CD4-positive, alpha-beta T cell (primary cell): ENCODE data around the gene NRN1L. TPM values are rescaled to one million over a fixed set of nuclear protein-coding genes. Genes with fewer than 3 reads are reported as not detected.

Experiments used
- ATAC-seq: fragments of 200-7000 bp; cut with Tn5 transposase; one replicate; pipeline ENCODE4 v1.10.0; 2022; ENCODE audit warnings: mild to moderate bottlenecking; ENCODE audit not compliant: poor library complexity
- CTCF ChIA-PET: fragments of 350-600 bp; sonication (Branson Sonifier 250); formaldehyde crosslinking; loops from one replicate; lab custom pipeline; 2021; ENCODE audit warnings: antibody characterized with exemption, inconsistent platforms; lab: Charles Lee
- POLR2A ChIA-PET: fragments of 350-600 bp; sonication (Branson Sonifier 250); formaldehyde crosslinking; loops from one replicate; lab custom pipeline; 2021; ENCODE audit warnings: antibody characterized with exemption, inconsistent platforms; lab: Charles Lee
- DNase-seq, 14 experiments: peaks; one replicate each; pipeline ENCODE4 v3.0.0-alpha.2; 2013 to 2020; ENCODE audit warnings: mixed read lengths in 2 of 14
- H3K27ac ChIP-seq, 2 donors: one replicate each; pipeline versions ENCODE4 v1.5.1 to v1.7.0; 2013; ENCODE audit warnings: low read length in 2 of 2, low read depth in 1 of 2, mild to moderate bottlenecking in 1 of 2
- H3K27me3 ChIP-seq, 2 experiments: 1 replicate in 1 of 2; 2 replicates in 1 of 2; pipeline versions ENCODE4 v1.6.1 to v1.7.0; 2013; ENCODE audit warnings: low read length in 2 of 2, control low read depth in 1 of 2, mild to moderate bottlenecking in 1 of 2, moderate library complexity in 1 of 2; ENCODE audit not compliant: insufficient read depth in 2 of 2, control insufficient read depth in 1 of 2
- H3K36me3 ChIP-seq: one replicate; pipeline ENCODE4 v1.6.1; 2013; ENCODE audit warnings: low read length, control low read depth; ENCODE audit not compliant: insufficient read depth
- H3K4me1 ChIP-seq: one replicate; pipeline ENCODE4 v1.6.1; 2013; ENCODE audit warnings: low read length, control low read depth; ENCODE audit not compliant: insufficient read depth
- H3K4me3 ChIP-seq: one replicate; pipeline ENCODE4 v1.5.1; 2013; ENCODE audit warnings: mild to moderate bottlenecking, low read length, moderate library complexity
- H3K9me3 ChIP-seq, 2 experiments: 1 replicate in 1 of 2; 2 replicates in 1 of 2; pipeline versions ENCODE4 v1.6.1 to v1.7.0; 2013; ENCODE audit warnings: low read length in 2 of 2, mild to moderate bottlenecking in 2 of 2, control low read depth in 1 of 2, moderate library complexity in 1 of 2; ENCODE audit not compliant: control insufficient read depth in 1 of 2, insufficient read depth in 1 of 2
- H3K27ac Mint-ChIP-seq: one replicate; pipeline ENCODE4 v1.8.0; 2020; ENCODE audit warnings: mixed read lengths
- H3K27me3 Mint-ChIP-seq: one replicate; pipeline ENCODE4 v1.8.0; 2021; ENCODE audit warnings: mixed read lengths
- H3K36me3 Mint-ChIP-seq: one replicate; pipeline ENCODE4 v1.8.0; 2021; ENCODE audit warnings: low read depth, mixed read lengths
- H3K4me1 Mint-ChIP-seq: one replicate; pipeline ENCODE4 v1.8.0; 2021; ENCODE audit warnings: low read depth, mixed read lengths
- H3K4me3 Mint-ChIP-seq: one replicate; pipeline ENCODE4 v1.8.0; 2020; ENCODE audit warnings: mild to moderate bottlenecking, mixed read lengths
- H3K9me3 Mint-ChIP-seq: one replicate; pipeline ENCODE4 v1.8.0; 2020; ENCODE audit warnings: mixed read lengths
- CTCF ChIP-seq: fragments of 200-600 bp; IDR thresholded peaks from one replicate; pipeline ENCODE4 v1.8.0; 2022; ENCODE audit warnings: antibody characterized with exemption, mild to moderate bottlenecking
- intact Hi-C, 2 experiments: fragments of 100-400 bp; cut with DNase I in 1 of 2; cut with micrococcal nuclease in 1 of 2; formaldehyde crosslinking; loops; one replicate each; pipeline versions ENCODE4 v1.15.1 to v1.9.0; 2023 to 2025; cut with DNase I, micrococcal nuclease
- total RNA-seq, 174 experiments: library from RNA in 2 of 174; stranded (reverse) in 2 of 174; gene quantifications; one replicate each; pipeline ENCODE4 v1.2.3 and lab custom pipeline; 2021 to 2026

NRN1L gene
- total RNA-seq, 2 experiments from 2014 or later = 2.9 to 4.4 TPM

- Mint-ChIP-seq H3K9me3 (no peaks in the 10 kb centered on the region), H3K4me1 (peaks cover 8% of the 10 kb centered on the region), H3K27ac (no peak overlapping the region), H3K27me3 (no peaks in the 10 kb centered on the region), H3K36me3 (peaks cover 20% of the 10 kb centered on the region), H3K4me3 (no peak overlapping the region)
- peaks cover 45% of the 10 kb centered on the region for H3K36me3 ChIP-seq
- H3K27me3 ChIP-seq = no peaks in the 10 kb centered on the region
- H3K9me3 ChIP-seq = no peaks in the 10 kb centered on the region
- CTCF ChIA-PET = no interaction called here
- no peak for TF ChIP-seq CTCF
- POLR2A ChIA-PET = interaction anchor here (1.2 kb wide), 1 partner anchor 12 kb away, joined by 5 read pairs; the partner anchor contains the start of gene PSMB10
- no peak overlapping the region for H3K27ac ChIP-seq
- DNase-seq (no peak), ATAC-seq (no peak)
- intact Hi-C loops = no loop called here
- peaks cover 10% of the 10 kb centered on the region for H3K4me1 ChIP-seq
- no peak overlapping the region for H3K4me3 ChIP-seq
Observed at GRCh38 chr16:67923414-67924116, 38.9 kb downstream of the NRN1L start.

GRCh38 chr16:67924140-67924906 is 39.6 kb downstream of the NRN1L start:
- DNase-seq (no peak), ATAC-seq (no peak)
- Mint-ChIP-seq H3K27ac (no peak overlapping the region), H3K4me1 (peaks cover 9% of the 10 kb centered on the region), H3K9me3 (no peaks in the 10 kb centered on the region), H3K27me3 (no peaks in the 10 kb centered on the region), H3K4me3 (no peak overlapping the region), H3K36me3 (peaks cover 21% of the 10 kb centered on the region)
- intact Hi-C loops = no loop called here
- H3K4me3 ChIP-seq = no peak overlapping the region
- ChIA-PET CTCF (interaction anchor here (1.3 to 2.0 kb wide), 3 partner anchors 41 to 403 kb away, joined by 4 to 8 read pairs (median 5); no protein-coding TSS in a partner anchor), POLR2A (interaction anchor here (0.7 kb wide), 1 partner anchor 15 kb away, joined by 3 read pairs; no protein-coding TSS in a partner anchor)
- TF ChIP-seq CTCF = no peak
- no peaks in the 10 kb centered on the region for H3K9me3 ChIP-seq
- H3K27ac ChIP-seq = no peak overlapping the region
- peaks cover 50% of the 10 kb centered on the region for H3K36me3 ChIP-seq
- peaks cover 12% of the 10 kb centered on the region for H3K4me1 ChIP-seq
- no peaks in the 10 kb centered on the region for H3K27me3 ChIP-seq

DNA sequence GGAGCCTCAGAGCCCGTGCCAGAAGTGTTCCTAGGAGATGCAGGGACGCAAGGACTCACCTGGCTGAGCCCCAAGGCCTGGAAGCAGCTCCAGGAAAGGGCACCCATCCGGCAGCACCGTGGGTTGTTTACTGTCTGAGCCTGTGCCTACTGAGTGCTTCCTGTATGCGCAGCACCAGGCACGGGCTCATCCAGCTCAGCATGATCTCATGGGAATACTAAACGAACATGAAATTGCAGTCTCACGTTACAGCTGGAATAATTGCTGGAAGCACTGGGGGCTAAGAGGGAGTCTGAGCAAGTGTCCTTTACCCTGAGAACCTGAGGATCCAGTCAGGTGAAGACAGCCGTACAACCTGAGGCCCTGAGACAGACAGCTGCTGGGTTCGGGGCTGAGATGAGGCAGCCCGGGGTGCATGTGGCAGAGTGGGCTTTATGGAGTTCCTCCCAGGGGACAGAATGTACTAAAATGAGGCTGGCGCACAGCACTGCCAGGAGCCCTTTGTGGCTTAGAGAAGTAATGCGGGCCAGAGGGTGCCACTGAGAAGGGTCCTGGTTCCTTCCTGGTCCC is 41.6 kb downstream of the NRN1L start:
- no peaks in the 10 kb centered on the region for H3K27me3 Mint-ChIP-seq
- no peak overlapping the region for H3K4me3 ChIP-seq
- peaks cover 31% of the 10 kb centered on the region for H3K36me3 Mint-ChIP-seq
- no peak for TF ChIP-seq CTCF
- H3K4me3 Mint-ChIP-seq = no peak overlapping the region
- no peak for ATAC-seq
- H3K9me3 Mint-ChIP-seq = no peaks in the 10 kb centered on the region
- DNase-seq = peak in 1 of 14 experiments; percentile 6
- H3K27ac Mint-ChIP-seq = no peak overlapping the region
- intact Hi-C loops = no loop called here
- H3K9me3 ChIP-seq = no peaks in the 10 kb centered on the region
- H3K36me3 ChIP-seq = peaks cover 56% of the 10 kb centered on the region
- H3K27ac ChIP-seq = no peak overlapping the region
- no peaks in the 10 kb centered on the region for H3K27me3 ChIP-seq
- H3K4me1 ChIP-seq = peaks cover 12% of the 10 kb centered on the region
- ChIA-PET CTCF (interaction anchor here (1.0 to 2.0 kb wide), 2 partner anchors 110 kb away, joined by 4 to 8 read pairs; no protein-coding TSS in a partner anchor), POLR2A (interaction anchor here (1.3 kb wide), 1 partner anchor 9 kb away, joined by 5 read pairs; no protein-coding TSS in a partner anchor)
- H3K4me1 Mint-ChIP-seq = peaks cover 9% of the 10 kb centered on the region
